ENCODE data around the gene PHKA1. TPM values are rescaled to one million over a fixed set of nuclear protein-coding genes. Genes with fewer than 3 reads are reported as not detected.
"Not testable (repeated sequence)": the region's sequence is repeated elsewhere in the genome, so short reads cannot be mapped to it uniquely, and the experiment has no call there.

Gene PHKA1
- total RNA-seq, 1 experiment from 2014 or later, result 9.1 TPM

GRCh38 chrX:72685018-72685417, 29.1 kb downstream of the PHKA1 start:
- Mint-ChIP-seq H3K27ac (ENCODE audit: low read depth, unreplicated experiment) (no peak overlapping the region), H3K4me1 (ENCODE audit: insufficient read depth, unreplicated experiment) (peaks cover 6% of the 10 kb centered on the region), H3K36me3 (ENCODE audit: insufficient read depth, unreplicated experiment) (no peaks in the 10 kb centered on the region), H3K27me3 (ENCODE audit: insufficient read depth, unreplicated experiment) (peaks cover 54% of the 10 kb centered on the region), H3K9me3 (ENCODE audit: unreplicated experiment) (no peaks in the 10 kb centered on the region), H3K4me3 (ENCODE audit: unreplicated experiment) (no peak overlapping the region)
- ChIA-PET POLR2A (no interaction called here), CTCF (interaction anchor here (0.6 kb wide), 1 partner anchor 55 kb away, joined by 4 read pairs; no protein-coding TSS in a partner anchor)
- no peak for DNase-seq (ENCODE audit: unreplicated experiment)
- intact Hi-C loops (cut with micrococcal nuclease), result no loop called here
- TF ChIP-seq, protein P1, sequence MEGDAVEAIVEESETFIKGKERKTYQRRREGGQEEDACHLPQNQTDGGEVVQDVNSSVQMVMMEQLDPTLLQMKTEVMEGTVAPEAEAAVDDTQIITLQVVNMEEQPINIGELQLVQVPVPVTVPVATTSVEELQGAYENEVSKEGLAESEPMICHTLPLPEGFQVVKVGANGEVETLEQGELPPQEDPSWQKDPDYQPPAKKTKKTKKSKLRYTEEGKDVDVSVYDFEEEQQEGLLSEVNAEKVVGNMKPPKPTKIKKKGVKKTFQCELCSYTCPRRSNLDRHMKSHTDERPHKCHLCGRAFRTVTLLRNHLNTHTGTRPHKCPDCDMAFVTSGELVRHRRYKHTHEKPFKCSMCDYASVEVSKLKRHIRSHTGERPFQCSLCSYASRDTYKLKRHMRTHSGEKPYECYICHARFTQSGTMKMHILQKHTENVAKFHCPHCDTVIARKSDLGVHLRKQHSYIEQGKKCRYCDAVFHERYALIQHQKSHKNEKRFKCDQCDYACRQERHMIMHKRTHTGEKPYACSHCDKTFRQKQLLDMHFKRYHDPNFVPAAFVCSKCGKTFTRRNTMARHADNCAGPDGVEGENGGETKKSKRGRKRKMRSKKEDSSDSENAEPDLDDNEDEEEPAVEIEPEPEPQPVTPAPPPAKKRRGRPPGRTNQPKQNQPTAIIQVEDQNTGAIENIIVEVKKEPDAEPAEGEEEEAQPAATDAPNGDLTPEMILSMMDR (IDR thresholded peaks at IDR 0.05; ENCODE audit: unreplicated experiment), result no peak
- no TSS peak for BruUV-seq (replicated peaks)

DNA sequence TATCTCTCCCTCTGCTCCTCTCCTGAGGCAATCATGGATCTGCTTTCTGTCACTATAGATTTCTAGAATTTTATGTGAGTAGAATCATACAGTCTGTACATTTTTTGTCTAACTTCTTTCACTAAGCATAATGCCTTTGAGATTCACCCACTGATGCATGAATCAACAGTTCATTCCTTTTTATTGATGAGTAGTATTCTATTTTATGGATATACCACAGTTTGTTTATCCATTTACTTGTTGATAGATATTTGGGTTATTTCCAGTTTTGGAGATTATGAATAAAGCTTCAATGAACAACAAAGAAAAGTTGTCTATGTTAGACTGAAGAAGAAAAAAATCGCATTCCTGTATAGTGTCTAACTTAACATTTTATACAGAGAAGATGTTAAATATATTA, 30.5 kb downstream of the PHKA1 start:
- Mint-ChIP-seq H3K9me3 (ENCODE audit: unreplicated experiment) (peaks cover 7% of the 10 kb centered on the region), H3K27me3 (ENCODE audit: insufficient read depth, unreplicated experiment) (peaks cover 43% of the 10 kb centered on the region), H3K27ac (ENCODE audit: low read depth, unreplicated experiment) (no peak overlapping the region), H3K4me1 (ENCODE audit: insufficient read depth, unreplicated experiment) (peaks cover 6% of the 10 kb centered on the region), H3K36me3 (ENCODE audit: insufficient read depth, unreplicated experiment) (no peaks in the 10 kb centered on the region), H3K4me3 (ENCODE audit: unreplicated experiment) (no peak overlapping the region)
- POLR2A ChIA-PET, result no interaction called here
- CTCF ChIA-PET, result no interaction called here
- TF ChIP-seq, protein P1 (IDR thresholded peaks at IDR 0.05; ENCODE audit: unreplicated experiment), result no peak
- no peak for DNase-seq (ENCODE audit: unreplicated experiment)
- BruUV-seq (replicated peaks), result no TSS peak
- intact Hi-C loops (cut with micrococcal nuclease), result no loop called here

- ChIA-PET POLR2A (no interaction called here), CTCF (no interaction called here)
- DNase-seq (ENCODE audit: unreplicated experiment), result no peak
- H3K27me3 Mint-ChIP-seq (ENCODE audit: insufficient read depth, unreplicated experiment), result no peaks in the 10 kb centered on the region
- intact Hi-C loops (cut with micrococcal nuclease), result no loop called here
- peaks cover 7% of the 10 kb centered on the region for H3K9me3 Mint-ChIP-seq (ENCODE audit: unreplicated experiment)
- no peak overlapping the region for H3K27ac Mint-ChIP-seq (ENCODE audit: low read depth, unreplicated experiment)
- BruUV-seq (replicated peaks), result no TSS peak
- no peak overlapping the region for H3K4me3 Mint-ChIP-seq (ENCODE audit: unreplicated experiment)
- no peaks in the 10 kb centered on the region for H3K4me1 Mint-ChIP-seq (ENCODE audit: insufficient read depth, unreplicated experiment)
- peaks cover 17% of the 10 kb centered on the region for H3K36me3 Mint-ChIP-seq (ENCODE audit: insufficient read depth, unreplicated experiment)
- TF ChIP-seq, protein P1 (IDR thresholded peaks at IDR 0.05; ENCODE audit: unreplicated experiment), result no peak
Measured at GRCh38 chrX:72676465-72676864, 37.6 kb downstream of the PHKA1 start.

- H3K4me3 Mint-ChIP-seq (ENCODE audit: unreplicated experiment); DNase-seq (ENCODE audit: unreplicated experiment); CTCF ChIA-PET; H3K4me1 Mint-ChIP-seq (ENCODE audit: insufficient read depth, unreplicated experiment); POLR2A ChIA-PET; BruUV-seq (replicated peaks); intact Hi-C loops (cut with micrococcal nuclease); H3K9me3 Mint-ChIP-seq (ENCODE audit: unreplicated experiment); H3K27me3 Mint-ChIP-seq (ENCODE audit: insufficient read depth, unreplicated experiment); H3K27ac Mint-ChIP-seq (ENCODE audit: low read depth, unreplicated experiment): not testable (repeated sequence)
- peaks cover 17% of the 10 kb centered on the region for H3K36me3 Mint-ChIP-seq (ENCODE audit: insufficient read depth, unreplicated experiment)
Measured at GRCh38 chrX:72673951-72674350, 40.2 kb downstream of the PHKA1 start.

DNA sequence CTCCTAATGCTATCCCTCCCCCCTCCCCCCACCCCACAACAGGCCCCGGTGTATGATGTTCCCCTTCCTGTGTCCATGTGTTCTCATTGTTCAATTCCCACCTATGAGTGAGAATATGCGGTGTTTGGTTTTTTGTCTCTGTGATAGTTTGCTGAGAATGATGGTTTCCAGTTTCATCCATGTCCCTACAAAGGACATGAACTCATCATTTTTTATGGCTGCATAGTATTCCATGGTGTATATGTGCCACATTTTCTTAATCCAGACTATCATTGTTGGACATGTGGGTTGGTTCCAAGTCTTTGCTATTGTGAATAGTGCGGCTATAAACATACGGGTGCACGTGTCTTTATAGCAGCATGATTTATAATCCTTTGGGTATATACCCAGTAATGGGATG, 44.6 kb downstream of the PHKA1 start:
- BruUV-seq (replicated peaks); CTCF ChIA-PET; H3K4me3 Mint-ChIP-seq (ENCODE audit: unreplicated experiment); intact Hi-C loops (cut with micrococcal nuclease); H3K9me3 Mint-ChIP-seq (ENCODE audit: unreplicated experiment); DNase-seq (ENCODE audit: unreplicated experiment); H3K36me3 Mint-ChIP-seq (ENCODE audit: insufficient read depth, unreplicated experiment); POLR2A ChIA-PET; H3K27ac Mint-ChIP-seq (ENCODE audit: low read depth, unreplicated experiment); H3K4me1 Mint-ChIP-seq (ENCODE audit: insufficient read depth, unreplicated experiment): not testable (repeated sequence)
- H3K27me3 Mint-ChIP-seq (ENCODE audit: insufficient read depth, unreplicated experiment), result peaks cover 16% of the 10 kb centered on the region

All from MCF 10A (cell line).